ENCODE measurements around the gene RBM12. TPM values are rescaled to one million over a fixed set of nuclear protein-coding genes. Genes with fewer than 3 reads are reported as not detected.

RBM12 gene
- total and polyA plus RNA-seq, 2 donors (not counting 3 experiments of a cell fraction or from before 2014, with no cell fraction given), result 98.0 to 121 TPM

DNA sequence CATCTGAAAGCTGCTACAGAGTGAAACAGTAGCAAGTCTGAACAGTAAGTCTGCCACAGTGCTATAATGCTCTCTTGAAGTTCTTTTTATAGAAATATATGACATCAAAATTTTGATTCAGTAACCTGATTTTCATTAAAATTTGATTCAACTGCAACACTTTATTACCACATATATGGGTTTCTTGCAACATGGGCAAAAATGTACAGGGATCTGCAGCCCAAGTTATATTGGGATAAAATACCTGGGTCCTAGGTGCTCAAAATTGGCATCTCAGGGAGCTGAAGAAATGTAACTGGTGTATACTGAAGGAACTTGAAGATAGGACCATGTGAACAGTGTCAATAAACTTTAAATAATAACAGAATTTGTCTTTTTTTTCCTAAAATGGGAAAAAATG lies 45.3 kb upstream of the RBM12 start:
- TF ChIP-seq MYC (IDR thresholded peaks at IDR 0.05; ENCODE audit: low read depth, low read length) (no peak), POLR2AphosphoS5 (IDR thresholded peaks at IDR 0.05; ENCODE audit: insufficient read depth, low read depth, low read length) (no peak), POLR2A (IDR thresholded peaks at IDR 0.05; ENCODE audit: low read depth, low read length) (no peak), EZH2 (IDR thresholded peaks at IDR 0.05; ENCODE audit: borderline replicate concordance, low read depth, low read length, severe bottlenecking) (no peak), GATA2 (IDR thresholded peaks at IDR 0.05; ENCODE audit: insufficient read depth, insufficient read length, low read depth, low read length) (no peak), MAX (IDR thresholded peaks at IDR 0.05; ENCODE audit: insufficient read depth, insufficient read length) (no peak), JUN (IDR thresholded peaks at IDR 0.05; ENCODE audit: borderline replicate concordance, insufficient read depth, insufficient read length, low read depth) (no peak), FOS (IDR thresholded peaks at IDR 0.05; ENCODE audit: borderline replicate concordance, insufficient read depth, low read length) (no peak)
- TF ChIP-seq, protein P1, sequence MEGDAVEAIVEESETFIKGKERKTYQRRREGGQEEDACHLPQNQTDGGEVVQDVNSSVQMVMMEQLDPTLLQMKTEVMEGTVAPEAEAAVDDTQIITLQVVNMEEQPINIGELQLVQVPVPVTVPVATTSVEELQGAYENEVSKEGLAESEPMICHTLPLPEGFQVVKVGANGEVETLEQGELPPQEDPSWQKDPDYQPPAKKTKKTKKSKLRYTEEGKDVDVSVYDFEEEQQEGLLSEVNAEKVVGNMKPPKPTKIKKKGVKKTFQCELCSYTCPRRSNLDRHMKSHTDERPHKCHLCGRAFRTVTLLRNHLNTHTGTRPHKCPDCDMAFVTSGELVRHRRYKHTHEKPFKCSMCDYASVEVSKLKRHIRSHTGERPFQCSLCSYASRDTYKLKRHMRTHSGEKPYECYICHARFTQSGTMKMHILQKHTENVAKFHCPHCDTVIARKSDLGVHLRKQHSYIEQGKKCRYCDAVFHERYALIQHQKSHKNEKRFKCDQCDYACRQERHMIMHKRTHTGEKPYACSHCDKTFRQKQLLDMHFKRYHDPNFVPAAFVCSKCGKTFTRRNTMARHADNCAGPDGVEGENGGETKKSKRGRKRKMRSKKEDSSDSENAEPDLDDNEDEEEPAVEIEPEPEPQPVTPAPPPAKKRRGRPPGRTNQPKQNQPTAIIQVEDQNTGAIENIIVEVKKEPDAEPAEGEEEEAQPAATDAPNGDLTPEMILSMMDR (IDR thresholded peaks at IDR 0.05; ENCODE audit: extremely low read depth in 1 of 2, insufficient read depth in 1 of 2, low read depth in 1 of 2, low read length in 2 of 2), result no peak
- no peak overlapping the region for H2AFZ ChIP-seq (ENCODE audit: low read depth, low read length)
- intact Hi-C loops (cut with micrococcal nuclease) (no loop called here), dilution Hi-C loops (cut with MboI; ENCODE audit: extremely low pct_ligation_motif_present, low sequenced_read_pairs) (no loop called here)
- FAIRE-seq, result no peak
- no TSS peak for BruUV-seq (replicated peaks)
- no peak overlapping the region for H3K9ac ChIP-seq (replicated peaks; ENCODE audit: extremely low read depth, insufficient read depth, low read length)
- ChIA-PET CTCF (interaction anchor here (1.3 to 1.9 kb wide), 2 partner anchors 20 to 174 kb away, joined by 3 to 4 read pairs; no protein-coding TSS in a partner anchor), POLR2A (no interaction called here)
- no peak overlapping the region for H3K4me2 ChIP-seq (ENCODE audit: insufficient read depth, low read length)
- DNase-seq (ENCODE audit: low read depth, low spot score), result no peak
- no peaks in the 10 kb centered on the region for H3K27me3 ChIP-seq (ENCODE audit: control insufficient read depth in 2 of 2, insufficient read depth in 2 of 2, low read length in 2 of 2)
- no peak overlapping the region for H3K27ac ChIP-seq (ENCODE audit: insufficient read depth, low read depth, low read length)
- H3K36me3 ChIP-seq (ENCODE audit: control insufficient read depth in 2 of 2, extremely low read depth in 1 of 2, insufficient read depth in 2 of 2, low read length in 2 of 2), result peaks cover 19 to 64% of the 10 kb centered on the region in 2 experiments
- no peaks in the 10 kb centered on the region for H3K4me1 ChIP-seq (ENCODE audit: control insufficient read depth, extremely low read depth, insufficient read depth, low read length)
- peaks cover 57% of the 10 kb centered on the region for H3K79me2 ChIP-seq (ENCODE audit: control insufficient read depth, insufficient read depth, low read length)
- no peaks in the 10 kb centered on the region for H3K9me3 ChIP-seq (replicated peaks; ENCODE audit: control insufficient read depth, insufficient read depth, low read length)
- H4K20me1 ChIP-seq (replicated peaks; ENCODE audit: control insufficient read depth, extremely low read depth, insufficient read depth, low read length), result peaks cover 10% of the 10 kb centered on the region
- no peaks in the 10 kb centered on the region for H3K9me1 ChIP-seq (replicated peaks; ENCODE audit: control insufficient read depth, extremely low read depth, insufficient read depth, low read length)
- H3K4me3 ChIP-seq (replicated peaks in 1 of 3; ENCODE audit: insufficient read depth in 1 of 3, low read depth in 1 of 3, low read length in 3 of 3), result no peak overlapping the region

All from endothelial cell of umbilical vein (primary cell).